Gastrocnemius medialis (tissue), 4 donors: Measurements from ENCODE around the gene RGCC.

ENCODE experiments used
- POLR2A ChIP-seq, 2 donors: fragments of 450-650 bp; IDR thresholded peaks; one replicate each; pipeline ENCODE4 v1.6.1; 2017; ENCODE audit warnings: antibody characterized with exemption in 2 of 2, mild to moderate bottlenecking in 2 of 2, moderate library complexity in 2 of 2
- TF ChIP-seq, protein P1 (sequence below), 5 experiments: fragments of 450-650 bp in 3 of 5; fragments of 200-600 bp in 2 of 5; sonication (generic) in 2 of 5; IDR thresholded peaks in 4 of 5; conservative IDR thresholded peaks in 1 of 5; 1 replicate in 4 of 5; 2 replicates in 1 of 5; pipeline ENCODE4 v1.5.1; 2016 to 2019; ENCODE audit warnings: antibody characterized with exemption in 5 of 5, mild to moderate bottlenecking in 3 of 5, moderate library complexity in 3 of 5

GRCh38 chr13:41465898-41466320 is 8.6 kb downstream of the RGCC start:
- TF ChIP-seq, protein P1, sequence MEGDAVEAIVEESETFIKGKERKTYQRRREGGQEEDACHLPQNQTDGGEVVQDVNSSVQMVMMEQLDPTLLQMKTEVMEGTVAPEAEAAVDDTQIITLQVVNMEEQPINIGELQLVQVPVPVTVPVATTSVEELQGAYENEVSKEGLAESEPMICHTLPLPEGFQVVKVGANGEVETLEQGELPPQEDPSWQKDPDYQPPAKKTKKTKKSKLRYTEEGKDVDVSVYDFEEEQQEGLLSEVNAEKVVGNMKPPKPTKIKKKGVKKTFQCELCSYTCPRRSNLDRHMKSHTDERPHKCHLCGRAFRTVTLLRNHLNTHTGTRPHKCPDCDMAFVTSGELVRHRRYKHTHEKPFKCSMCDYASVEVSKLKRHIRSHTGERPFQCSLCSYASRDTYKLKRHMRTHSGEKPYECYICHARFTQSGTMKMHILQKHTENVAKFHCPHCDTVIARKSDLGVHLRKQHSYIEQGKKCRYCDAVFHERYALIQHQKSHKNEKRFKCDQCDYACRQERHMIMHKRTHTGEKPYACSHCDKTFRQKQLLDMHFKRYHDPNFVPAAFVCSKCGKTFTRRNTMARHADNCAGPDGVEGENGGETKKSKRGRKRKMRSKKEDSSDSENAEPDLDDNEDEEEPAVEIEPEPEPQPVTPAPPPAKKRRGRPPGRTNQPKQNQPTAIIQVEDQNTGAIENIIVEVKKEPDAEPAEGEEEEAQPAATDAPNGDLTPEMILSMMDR (IDR thresholded peaks at IDR 0.05 in 4 of 5, conservative IDR thresholded peaks at IDR 0.05 in 1 of 5): no peak
- TF ChIP-seq POLR2A (IDR thresholded peaks at IDR 0.05): no peak
